Measurements from ENCODE around the gene ACBD6.
A peak's percentile ranks its signal among the peaks of the same experiment; 100 is the strongest.
"Not testable (repeated sequence)": the region's sequence is repeated elsewhere in the genome, so short reads cannot be mapped to it uniquely, and the experiment has no call there.

Gene ACBD6, protein sequence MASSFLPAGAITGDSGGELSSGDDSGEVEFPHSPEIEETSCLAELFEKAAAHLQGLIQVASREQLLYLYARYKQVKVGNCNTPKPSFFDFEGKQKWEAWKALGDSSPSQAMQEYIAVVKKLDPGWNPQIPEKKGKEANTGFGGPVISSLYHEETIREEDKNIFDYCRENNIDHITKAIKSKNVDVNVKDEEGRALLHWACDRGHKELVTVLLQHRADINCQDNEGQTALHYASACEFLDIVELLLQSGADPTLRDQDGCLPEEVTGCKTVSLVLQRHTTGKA

DNA sequence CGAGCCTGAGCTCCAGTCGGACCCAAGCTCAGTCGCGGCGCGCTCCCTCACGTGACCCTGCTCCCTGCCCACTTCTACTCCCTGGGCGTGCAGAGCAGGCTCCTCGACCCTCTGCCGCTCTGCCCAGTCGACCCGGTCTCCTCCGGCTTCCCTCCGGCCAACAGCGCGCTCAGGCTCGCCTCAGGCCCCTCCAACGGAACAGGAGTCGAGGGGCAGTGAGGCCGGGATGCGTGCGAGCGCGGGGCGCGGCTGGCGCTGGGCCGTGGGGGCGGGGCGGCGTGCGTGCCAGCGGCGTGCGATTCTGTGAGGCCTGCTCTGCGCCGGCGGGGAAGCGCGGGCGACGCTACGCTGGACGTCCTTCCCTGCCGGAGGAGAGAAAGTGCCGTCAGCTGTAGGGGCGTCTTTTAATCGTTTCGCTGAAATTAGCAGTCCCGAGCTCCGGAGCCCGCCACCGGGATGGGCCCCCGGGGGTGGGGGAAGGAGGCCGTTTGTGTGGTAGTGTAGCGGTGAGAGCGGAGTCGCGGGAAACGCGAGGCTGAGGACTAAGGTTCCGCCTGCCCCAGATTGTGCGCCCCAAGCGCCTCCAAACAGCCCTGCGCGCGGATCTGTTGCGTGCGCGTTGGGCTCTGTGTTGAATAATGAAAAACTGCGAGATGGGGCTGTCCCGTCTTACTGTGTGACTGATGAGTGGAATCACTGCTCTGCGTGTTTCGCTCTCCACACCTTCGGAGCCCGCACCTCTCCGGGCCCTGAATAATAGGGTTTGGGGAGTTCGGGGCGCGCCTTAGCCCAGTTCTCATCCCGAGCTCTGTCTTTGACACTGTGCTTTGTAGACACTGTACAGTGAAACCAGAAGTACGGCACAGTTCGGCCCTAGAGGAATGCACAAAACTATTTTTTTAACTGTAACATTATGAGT, at the start of gene ACBD6:
Gene ACBD6, minus strand, starts transcription at position 217 of the 919 bp plus-strand sequence. CDS start 311 bp downstream, outside the sequence.
- DNase-seq (ENCODE audit: low read depth in 2 of 3, low spot score in 1 of 3): peak; percentile 76 to 81 (median 80)

DNA sequence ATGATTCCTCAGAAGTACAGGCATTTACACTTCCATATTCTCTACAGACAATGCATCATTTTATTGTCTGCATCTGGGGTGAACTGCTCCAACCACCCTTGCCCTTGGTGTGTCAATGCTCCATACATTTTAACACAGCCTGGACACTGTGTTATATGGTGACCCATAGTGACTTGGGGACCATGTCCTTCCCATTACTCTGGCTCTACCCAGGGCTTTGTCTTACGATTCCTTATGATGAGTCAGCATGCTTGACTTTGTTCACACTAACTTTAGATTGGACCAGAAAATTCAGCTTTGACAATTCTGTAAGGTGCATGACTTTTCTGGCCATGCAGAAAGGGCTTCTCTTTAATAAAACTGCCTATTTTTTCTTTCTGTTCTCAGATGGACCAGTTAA, 49.6 kb upstream of the ACBD6 start:
- no peak for DNase-seq (ENCODE audit: low read depth in 2 of 3, low spot score in 1 of 3)

DNA sequence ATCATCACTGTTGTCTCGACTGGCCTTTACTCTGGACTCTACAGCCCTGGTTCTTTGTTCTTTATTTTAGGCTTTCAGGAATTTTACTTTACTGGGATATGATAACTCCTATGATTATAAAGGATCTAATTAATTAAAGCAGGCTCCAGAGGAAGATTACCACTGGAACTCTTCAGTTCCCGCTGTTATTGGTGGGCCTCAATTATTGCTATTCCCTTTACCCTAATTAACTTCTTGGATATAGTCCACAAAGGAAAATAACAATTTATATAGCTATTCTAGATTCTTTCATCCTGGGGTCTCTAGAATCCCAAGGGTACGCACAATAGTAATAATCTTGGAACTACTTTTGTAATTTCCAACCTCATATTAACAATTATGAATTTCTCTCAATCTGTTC, 47.9 kb upstream of the ACBD6 start:
- no peak for DNase-seq (ENCODE audit: low read depth in 2 of 3, low spot score in 1 of 3)

DNA sequence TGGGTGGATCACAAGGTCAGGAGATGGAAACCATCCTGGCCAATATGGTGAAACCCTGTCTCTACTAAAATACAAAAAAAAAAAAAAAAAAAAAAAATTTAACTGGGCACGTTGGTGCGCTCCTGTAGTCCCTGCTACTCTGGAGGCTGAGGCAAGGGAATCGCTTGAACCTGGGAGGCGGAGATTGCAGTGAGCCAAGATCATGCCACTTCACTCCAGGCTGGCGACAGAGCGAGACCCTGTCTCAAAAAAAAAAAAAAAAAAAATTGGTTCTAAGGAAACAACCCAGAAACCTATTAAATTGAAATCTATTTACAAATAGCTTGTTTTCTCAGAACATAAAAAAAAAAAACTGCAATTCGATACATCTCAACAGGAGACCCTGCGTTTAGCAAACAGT, 47.4 kb upstream of the ACBD6 start:
- not testable (repeated sequence) for DNase-seq (ENCODE audit: low read depth in 2 of 3, low spot score in 1 of 3)

DNA sequence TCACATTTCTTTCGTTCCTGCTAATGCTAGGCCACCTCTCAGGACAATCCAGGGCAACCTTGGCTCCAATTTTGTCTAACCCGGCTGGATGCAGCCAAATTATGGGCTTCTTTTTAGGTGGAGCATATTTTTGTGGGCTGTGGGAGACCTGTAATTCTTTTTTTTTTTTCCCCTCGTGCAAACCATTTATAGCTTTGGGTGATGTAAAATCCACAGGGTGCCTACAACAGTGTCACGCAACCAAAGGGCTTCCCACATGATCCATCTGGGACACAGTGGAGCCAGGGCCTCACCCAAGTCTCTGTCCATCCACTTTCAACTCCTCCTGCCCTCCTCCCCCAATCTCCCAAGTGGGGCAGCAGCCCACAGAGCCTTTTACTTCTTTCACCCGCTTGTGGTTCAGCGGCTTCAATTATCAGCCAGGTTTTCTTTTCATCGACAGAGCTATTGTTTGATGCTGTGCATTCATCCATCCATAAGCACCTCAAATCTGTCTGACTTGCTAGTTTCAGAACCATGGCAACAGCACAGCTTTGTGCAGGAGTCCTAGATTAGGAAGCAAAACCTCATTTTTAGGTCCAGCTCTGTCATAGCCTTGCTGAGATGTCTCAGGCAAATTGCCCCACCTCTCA, 46.4 kb upstream of the ACBD6 start:
- no peak for DNase-seq (ENCODE audit: low read depth in 2 of 3, low spot score in 1 of 3)

DNA sequence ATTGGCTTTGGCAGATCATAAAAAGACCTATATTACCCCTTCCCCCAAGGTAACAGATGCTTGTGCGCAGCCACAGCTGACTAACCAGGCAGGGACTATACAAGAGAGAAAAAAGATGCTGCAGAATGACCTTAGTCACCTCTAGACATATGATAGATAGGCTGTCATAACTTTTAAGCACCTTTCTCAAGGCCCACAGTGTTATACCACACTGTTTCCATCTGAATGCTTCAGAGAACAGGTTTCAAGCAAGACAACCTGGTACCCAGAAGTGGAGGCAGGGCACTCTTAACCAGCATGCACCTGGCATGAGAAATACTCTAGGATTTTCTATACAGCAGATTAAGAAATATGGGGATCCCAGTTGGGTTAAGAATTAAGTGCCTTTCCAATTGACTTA, 43.6 kb upstream of the ACBD6 start:
- no peak for DNase-seq (ENCODE audit: low read depth in 2 of 3, low spot score in 1 of 3)

DNA sequence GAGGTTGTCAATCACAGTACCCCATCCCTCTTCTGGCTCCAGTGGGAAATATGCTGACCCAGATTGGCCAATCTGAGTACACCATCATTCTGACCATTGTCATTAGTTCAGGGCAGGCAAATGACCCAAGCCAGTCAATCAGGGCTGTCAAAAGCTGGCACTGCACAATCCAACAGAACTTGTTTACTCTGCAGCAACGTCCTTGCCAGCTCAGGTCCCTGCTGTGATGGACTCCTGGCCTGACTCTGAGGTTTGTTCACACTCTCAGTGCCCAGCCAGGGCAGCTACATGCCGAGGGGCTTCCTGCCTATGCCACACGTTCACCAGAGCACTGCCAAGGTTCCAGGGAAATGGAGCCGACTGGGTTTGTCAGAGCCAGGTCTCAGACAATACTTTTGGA, 41.7 kb upstream of the ACBD6 start:
- DNase-seq (ENCODE audit: low read depth in 2 of 3, low spot score in 1 of 3): no peak

DNA sequence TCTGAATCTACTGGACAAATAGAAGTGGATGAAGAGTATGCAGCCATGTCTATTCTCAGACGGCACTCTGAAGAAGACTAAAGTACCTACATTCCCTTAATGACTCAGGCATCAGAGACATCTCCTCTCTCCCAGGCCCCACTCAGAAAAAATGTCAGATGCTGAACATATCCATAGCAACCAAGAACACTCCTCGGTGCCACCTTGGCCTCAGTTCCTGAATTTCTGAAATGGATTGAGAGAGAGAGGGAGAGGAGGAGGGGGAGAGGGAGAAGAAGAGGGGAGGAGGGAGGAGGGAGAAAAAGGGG, 40.4 kb upstream of the ACBD6 start:
- no peak for DNase-seq (ENCODE audit: low read depth in 2 of 3, low spot score in 1 of 3)

DNA sequence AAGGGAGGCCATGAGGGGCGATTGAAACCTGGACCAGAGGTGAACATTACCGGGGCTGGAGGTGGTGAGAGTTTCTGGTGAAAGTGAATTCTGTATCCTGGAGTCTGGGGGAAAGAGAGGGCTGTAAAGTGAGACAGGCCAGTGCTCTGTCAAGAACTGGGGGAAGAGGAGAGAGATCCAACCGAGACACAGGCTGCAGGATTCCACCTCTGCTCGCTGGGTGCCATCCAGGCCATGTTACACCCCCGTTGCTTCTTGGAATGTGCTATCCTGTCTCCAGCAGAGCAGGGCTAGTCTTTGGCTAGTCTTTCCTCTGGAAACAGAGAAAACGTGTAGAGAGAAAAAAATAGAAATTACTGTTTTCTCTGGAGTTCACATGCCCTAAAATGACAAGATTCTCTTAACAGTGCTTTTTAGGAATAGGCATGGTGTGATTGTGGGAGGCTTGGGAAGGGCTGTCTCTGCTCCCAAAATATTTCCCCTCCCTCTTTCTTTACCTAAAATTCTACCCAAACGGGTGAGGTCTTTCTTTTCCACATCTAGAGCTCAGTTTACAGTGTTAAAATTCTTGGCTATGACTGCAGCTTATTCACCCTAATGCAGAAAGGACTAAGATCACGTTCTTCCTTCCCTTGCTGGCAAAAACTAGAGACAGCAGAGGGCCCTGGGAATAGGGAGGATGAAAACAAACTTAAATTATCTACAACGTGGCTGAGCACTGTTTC, 39.9 kb upstream of the ACBD6 start:
- DNase-seq (ENCODE audit: low read depth in 2 of 3, low spot score in 1 of 3): no peak

DNA sequence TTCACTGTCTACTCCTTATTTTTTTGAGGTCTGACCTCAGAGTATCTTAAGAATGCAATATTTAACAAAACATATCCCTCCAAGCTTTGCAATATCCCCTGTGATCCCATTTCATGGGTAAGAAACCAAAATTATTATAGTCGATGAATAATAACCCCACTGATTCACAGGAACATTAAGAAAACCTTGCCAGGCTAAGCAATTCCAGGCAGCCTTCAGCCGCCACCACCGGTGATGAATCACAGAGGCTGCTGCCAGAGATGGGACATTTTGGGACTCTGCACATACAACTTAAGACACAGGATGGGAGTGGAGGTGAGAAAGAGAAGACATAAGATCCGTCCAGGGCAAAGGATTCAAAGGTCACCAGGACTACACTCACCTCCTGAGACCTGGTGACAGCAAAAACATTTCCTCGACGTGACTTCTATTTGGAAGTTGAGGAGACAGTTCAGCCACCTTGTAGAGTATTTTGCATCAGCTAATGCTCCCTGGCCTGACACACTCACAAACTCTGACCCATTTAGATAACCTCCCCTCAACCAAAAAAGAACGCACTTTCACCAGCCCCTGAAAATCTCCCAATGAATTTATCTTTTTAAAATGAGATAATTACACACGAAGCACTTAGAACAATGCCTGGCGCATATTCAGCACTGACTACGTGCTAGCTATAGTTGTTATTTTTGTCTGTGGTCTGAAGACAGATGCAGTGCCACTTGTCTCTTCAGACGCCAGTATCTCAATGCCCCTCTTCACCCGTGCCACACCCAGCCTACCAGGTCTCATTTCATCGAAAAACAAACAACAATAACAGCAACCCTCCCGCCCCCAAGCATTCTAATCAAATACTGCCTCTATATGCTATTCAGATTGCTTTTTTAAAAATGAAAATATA, 38.6 kb upstream of the ACBD6 start:
- no peak for DNase-seq (ENCODE audit: low read depth in 2 of 3, low spot score in 1 of 3)

DNA sequence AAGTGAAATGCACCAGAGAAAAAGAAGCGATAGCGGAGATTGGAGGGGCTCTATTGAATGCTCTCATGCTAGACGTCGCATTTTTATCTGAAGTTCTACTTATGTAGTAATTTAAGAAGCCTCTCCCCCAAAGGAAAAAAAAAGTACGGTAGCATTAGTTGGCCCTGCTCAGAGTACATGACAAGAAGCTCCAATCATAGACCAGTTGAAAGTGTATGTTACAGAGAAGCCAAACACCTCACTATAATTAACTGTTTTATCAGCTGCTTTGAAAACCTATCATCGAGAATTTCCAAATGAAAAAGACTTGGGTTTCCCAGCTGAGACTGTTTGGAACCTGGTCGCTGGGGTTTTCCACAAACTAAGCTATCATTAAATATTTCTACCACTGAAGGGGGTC, 36.8 kb upstream of the ACBD6 start:
- DNase-seq (ENCODE audit: low read depth in 2 of 3, low spot score in 1 of 3): no peak

DNA sequence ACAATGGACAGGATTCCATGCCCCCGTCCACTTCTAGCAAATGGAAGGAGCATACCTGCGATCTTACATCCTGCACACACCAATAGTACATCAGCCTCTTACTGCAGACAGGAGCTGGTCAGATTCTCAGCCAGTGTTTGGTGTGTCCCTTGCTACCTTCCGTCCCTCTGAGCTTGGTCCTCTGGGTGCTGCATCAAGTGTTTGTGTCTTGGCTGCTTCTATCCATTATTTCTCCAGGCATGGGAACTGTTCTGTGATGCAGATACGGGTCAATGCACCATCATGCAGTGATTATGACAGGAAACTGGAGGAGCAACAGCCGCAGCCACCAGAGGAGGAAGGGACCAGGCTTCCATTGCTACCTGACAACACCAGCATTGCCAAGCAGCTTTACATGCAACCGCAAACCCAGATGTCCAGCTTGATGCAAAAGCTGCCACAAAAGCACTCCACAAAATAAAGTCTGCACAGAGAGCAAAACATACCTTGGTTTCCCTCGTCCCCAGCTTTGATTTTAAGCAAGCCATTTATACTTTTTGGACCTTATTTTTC, 34.5 kb upstream of the ACBD6 start:
- DNase-seq (ENCODE audit: low read depth in 2 of 3, low spot score in 1 of 3): no peak

DNA sequence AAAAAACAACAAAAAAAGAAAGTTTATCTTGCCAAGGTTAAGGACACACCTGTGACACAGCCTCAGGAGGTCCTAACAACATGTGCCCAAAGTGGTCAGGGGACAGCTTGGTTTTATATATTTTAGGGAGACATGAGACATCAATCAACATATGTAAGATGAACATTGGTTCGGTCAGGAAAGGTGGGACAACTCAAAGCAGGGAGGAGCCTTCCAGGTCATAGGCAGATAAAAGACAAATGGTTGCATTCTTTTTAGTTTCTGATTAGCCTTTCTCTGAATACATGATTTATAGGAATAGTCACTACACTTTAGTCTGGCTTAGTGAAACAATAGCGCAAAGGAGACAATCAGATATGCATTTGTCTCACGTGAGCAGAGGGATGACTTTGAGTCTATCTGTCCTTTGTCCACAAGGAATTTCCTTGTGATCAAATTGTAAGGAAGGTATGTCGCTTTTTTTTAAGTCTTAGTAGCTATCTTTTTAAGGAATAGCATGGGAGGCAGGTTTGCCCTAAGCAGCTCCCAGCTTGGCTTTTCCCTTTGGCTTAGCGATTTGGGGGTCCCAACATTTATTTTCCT, 33.1 kb upstream of the ACBD6 start:
- no peak for DNase-seq (ENCODE audit: low read depth in 2 of 3, low spot score in 1 of 3)

DNA sequence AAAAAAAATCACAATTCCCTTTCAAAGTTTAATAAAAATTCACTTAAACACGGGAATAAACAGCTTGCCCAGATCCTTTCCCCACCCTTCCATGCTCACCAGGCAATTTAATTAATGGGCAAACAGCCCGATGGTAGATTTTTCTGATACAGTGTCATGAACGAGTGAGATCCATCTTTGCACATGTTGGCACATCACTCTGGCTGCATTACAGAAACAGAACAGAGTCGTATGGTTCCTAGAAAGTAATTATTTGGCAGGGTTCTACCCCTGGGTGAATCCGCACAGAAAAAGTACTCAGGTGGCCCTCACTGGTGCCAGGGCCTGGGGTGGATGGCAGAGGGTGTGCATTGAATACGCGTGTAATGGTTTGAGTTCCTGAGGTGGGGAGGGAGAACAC, 31.8 kb upstream of the ACBD6 start:
- DNase-seq (ENCODE audit: low read depth in 2 of 3, low spot score in 1 of 3): no peak

DNA sequence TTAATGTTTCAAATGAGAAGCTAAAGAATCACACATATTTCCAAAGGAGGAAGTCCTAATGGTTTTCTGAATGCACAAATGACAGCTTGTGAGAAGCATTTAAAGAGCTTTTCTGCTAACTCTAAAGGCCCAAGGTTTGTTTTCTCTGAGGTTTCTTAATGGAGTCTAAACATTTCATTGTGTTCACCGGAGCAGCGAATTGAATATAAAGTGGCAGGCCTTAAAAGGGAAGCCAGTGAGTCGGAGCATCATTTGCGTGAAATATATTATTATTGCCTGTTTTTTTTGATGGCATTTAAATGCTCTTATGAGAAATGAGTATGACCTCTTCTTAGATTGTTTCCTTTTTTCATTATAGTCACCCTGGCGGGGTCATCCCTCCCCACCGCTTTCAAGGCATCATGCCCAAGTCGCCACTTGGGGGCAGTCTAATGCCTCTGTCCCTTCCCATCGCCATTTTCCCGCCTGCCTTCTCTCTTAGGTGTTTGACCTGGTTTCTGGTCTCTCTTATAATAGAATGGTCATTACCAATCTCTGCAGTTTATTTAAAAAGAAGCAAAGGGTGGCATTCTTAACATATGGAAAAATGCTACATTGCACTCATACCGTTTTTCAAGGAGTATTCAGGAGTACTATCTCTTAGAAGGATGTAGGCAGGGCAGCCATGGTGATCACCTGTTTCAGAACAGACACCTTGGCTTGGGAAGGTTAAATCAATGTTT, 31.1 kb upstream of the ACBD6 start:
- peak; percentile 48 to 72 (median 65) for DNase-seq (ENCODE audit: low read depth in 2 of 3, low spot score in 1 of 3)

DNA sequence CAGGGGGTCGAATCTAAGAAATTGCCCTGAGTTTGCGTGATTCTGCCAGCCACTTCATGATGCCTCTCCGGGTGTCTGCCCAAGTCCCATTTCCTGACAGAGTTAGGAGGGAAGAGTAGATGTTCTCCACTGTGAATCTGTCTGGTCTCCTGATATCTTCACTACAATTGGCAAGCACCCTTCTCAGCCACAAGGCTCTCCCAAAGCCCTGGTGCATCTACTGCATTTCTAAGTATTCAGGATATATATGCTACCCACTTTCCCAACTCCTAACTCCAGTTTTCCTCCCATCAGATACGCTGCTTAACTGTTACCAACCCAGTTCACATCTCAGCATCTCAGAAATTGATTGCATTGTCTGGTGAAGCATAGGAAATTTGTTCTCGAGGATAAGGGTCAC, 30.5 kb upstream of the ACBD6 start:
- no peak for DNase-seq (ENCODE audit: low read depth in 2 of 3, low spot score in 1 of 3)

DNA sequence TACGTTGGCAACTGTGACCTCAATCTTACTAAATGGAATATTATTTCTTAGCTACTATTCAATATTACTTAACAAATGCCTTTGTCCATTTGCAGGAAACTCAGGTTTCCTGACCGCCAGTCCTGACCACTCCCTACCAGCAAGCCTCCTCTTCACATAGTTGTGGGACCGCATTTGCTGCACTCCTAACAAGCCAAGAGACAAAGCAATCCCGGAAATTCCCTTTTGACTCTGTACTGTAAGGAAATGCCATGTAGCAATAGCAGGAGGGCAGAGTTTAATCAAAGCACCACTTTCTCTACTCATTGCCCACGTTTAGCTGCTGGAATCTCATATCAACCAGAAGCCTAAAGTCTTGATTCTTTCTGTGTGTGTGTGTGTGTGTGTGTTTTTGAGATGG, 28.1 kb upstream of the ACBD6 start:
- no peak for DNase-seq (ENCODE audit: low read depth in 2 of 3, low spot score in 1 of 3)

DNA sequence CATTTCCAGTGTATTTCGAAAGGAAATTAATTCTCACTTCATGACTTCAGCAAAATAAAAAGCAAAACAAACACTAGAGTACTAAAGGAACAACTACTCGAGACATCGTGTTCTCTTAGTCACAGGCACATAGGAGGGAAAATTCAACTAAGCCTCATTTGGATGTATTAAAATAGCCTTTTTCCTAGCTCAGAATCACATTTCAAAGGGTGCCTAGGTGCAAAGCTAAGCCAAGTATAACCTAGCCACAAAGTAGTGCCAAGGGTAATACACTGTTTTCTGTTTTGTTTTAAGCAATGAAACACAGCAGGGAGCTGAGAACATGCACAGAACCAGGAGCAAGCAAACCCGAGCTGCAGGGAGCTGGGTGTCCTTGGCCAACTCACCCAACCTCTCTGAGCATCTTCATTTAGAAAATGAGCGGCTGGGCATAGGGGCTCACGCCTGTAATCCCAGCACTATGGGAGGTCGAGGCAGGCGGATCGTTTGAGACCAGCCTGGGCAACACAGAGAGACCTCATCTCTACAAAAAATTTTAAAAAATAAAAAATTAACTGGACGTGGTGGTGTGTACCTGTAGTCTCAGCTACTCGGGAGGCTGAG, 26.6 kb upstream of the ACBD6 start:
- DNase-seq (ENCODE audit: low read depth in 2 of 3, low spot score in 1 of 3): no peak

Data from stimulated activated CD4-positive, alpha-beta T cell treated with anti-CD3 and anti-CD28 coated beads, Interleukin-12 subunit alpha, Interleukin-12 subunit beta, amount 100 ng/mL, for 48 hours (primary cell).